ENCODE results near the gene MACROD2. TPM values are rescaled to one million over a fixed set of nuclear protein-coding genes. Genes with fewer than 3 reads are reported as not detected.

MACROD2 gene
- total RNA-seq, 3 donors from 2014 or later, result 3.2 to 7.6 (median 6.4) TPM

- DNase-seq, result no peak
Observed at GRCh38 chr20:14727485-14728150, 732.3 kb downstream of the MACROD2 start.

GRCh38 chr20:14729390-14729789 lies 734.1 kb downstream of the MACROD2 start:
- H3K4me3 ChIP-seq, result no peak overlapping the region
- H3K36me3 ChIP-seq (ENCODE audit: low read depth), result no peaks in the 10 kb centered on the region
- intact Hi-C loops (cut with DNase I, micrococcal nuclease), result no loop called here
- H3K4me1 ChIP-seq (ENCODE audit: low read depth), result no peaks in the 10 kb centered on the region
- ATAC-seq (no peak), DNase-seq (no peak)
- no peaks in the 10 kb centered on the region for H3K9me3 ChIP-seq
- no peak for TF ChIP-seq CTCF (IDR thresholded peaks at IDR 0.05)

More at GRCh38 chr20:14727485-14728150, 732.3 kb downstream of the MACROD2 start:
- intact Hi-C loops (cut with DNase I, micrococcal nuclease), result no loop called here
- ATAC-seq, result no peak
- Histone ChIP-seq H3K36me3 (ENCODE audit: low read depth) (no peaks in the 10 kb centered on the region), H3K4me1 (ENCODE audit: low read depth) (no peaks in the 10 kb centered on the region), H3K4me3 (no peak overlapping the region), H3K9me3 (no peaks in the 10 kb centered on the region)
- TF ChIP-seq CTCF (IDR thresholded peaks at IDR 0.05), result no peak

GRCh38 chr20:14732343-14732742 lies 737.0 kb downstream of the MACROD2 start:
- intact Hi-C loops (cut with DNase I, micrococcal nuclease), result no loop called here
- DNase-seq (no peak), ATAC-seq (no peak)
- H3K9me3 ChIP-seq, result no peaks in the 10 kb centered on the region
- TF ChIP-seq CTCF (IDR thresholded peaks at IDR 0.05), result no peak
- H3K4me3 ChIP-seq, result no peak overlapping the region
- H3K36me3 ChIP-seq (ENCODE audit: low read depth), result no peaks in the 10 kb centered on the region
- H3K4me1 ChIP-seq (ENCODE audit: low read depth), result no peaks in the 10 kb centered on the region

- H3K9me3 ChIP-seq, result no peaks in the 10 kb centered on the region
- H3K36me3 ChIP-seq (ENCODE audit: low read depth), result no peaks in the 10 kb centered on the region
- ATAC-seq (no peak), DNase-seq (no peak)
- H3K4me1 ChIP-seq (ENCODE audit: low read depth), result no peaks in the 10 kb centered on the region
- intact Hi-C loops (cut with DNase I, micrococcal nuclease), result no loop called here
- H3K4me3 ChIP-seq, result no peak overlapping the region
- TF ChIP-seq CTCF (IDR thresholded peaks at IDR 0.05), result no peak
Observed at GRCh38 chr20:14732996-14733395, 737.7 kb downstream of the MACROD2 start.

GRCh38 chr20:14740380-14740779 lies 745.1 kb downstream of the MACROD2 start:
- no peak for TF ChIP-seq CTCF (IDR thresholded peaks at IDR 0.05)
- DNase-seq, result no peak
- no peak overlapping the region for H3K4me3 ChIP-seq
- H3K4me1 ChIP-seq (ENCODE audit: low read depth), result no peaks in the 10 kb centered on the region
- H3K36me3 ChIP-seq (ENCODE audit: low read depth), result no peaks in the 10 kb centered on the region
- no peaks in the 10 kb centered on the region for H3K9me3 ChIP-seq
- intact Hi-C loops (cut with DNase I, micrococcal nuclease), result no loop called here
- no peak for ATAC-seq

- DNase-seq (no peak), ATAC-seq (no peak)
- Histone ChIP-seq H3K9me3 (no peaks in the 10 kb centered on the region), H3K4me3 (no peak overlapping the region), H3K36me3 (ENCODE audit: low read depth) (no peaks in the 10 kb centered on the region), H3K4me1 (ENCODE audit: low read depth) (no peaks in the 10 kb centered on the region)
- no peak for TF ChIP-seq CTCF (IDR thresholded peaks at IDR 0.05)
- intact Hi-C loops (cut with DNase I, micrococcal nuclease), result no loop called here
Observed at GRCh38 chr20:14741616-14742015, 746.3 kb downstream of the MACROD2 start.
